Ovary (tissue), 9 donors: ENCODE data around the gene LRRC8C. TPM values are rescaled to one million over a fixed set of nuclear protein-coding genes. Genes with fewer than 3 reads are reported as not detected.
"Not testable (repeated sequence)": the region's sequence is repeated elsewhere in the genome, so short reads cannot be mapped to it uniquely, and the experiment has no call there.

Source experiments
- DNase-seq, 5 donors: peaks; one replicate each; pipeline ENCODE4 v3.0.0-alpha.2; 2019 to 2020
- H3K27ac ChIP-seq, 2 donors: fragments of 200-600 bp; one replicate each; pipeline versions ENCODE4 v1.5.1 to v1.8.0; 2019 to 2022
- H3K27me3 ChIP-seq: fragments of 200-600 bp; one replicate; pipeline ENCODE4 v1.8.0; 2022
- H3K36me3 ChIP-seq: fragments of 200-600 bp; sonication (generic); one replicate; pipeline ENCODE4 v1.5.1; 2019
- H3K4me1 ChIP-seq: one replicate; pipeline ENCODE4 v1.8.1; 2013; ENCODE audit warnings: mild to moderate bottlenecking, moderate library complexity; ENCODE audit not compliant: insufficient read depth
- H3K4me3 ChIP-seq: fragments of 200-600 bp; sonication (generic); one replicate; pipeline ENCODE4 v1.5.1; 2017
- H3K9me3 ChIP-seq, 2 donors: fragments of 200-600 bp in 1 of 2; sonication (generic) in 1 of 2; one replicate each; pipeline versions ENCODE4 v1.5.1 to v1.8.1; 2013 to 2019; ENCODE audit warnings: mild to moderate bottlenecking in 1 of 2, moderate library complexity in 1 of 2
- CTCF ChIP-seq, 3 donors: fragments of 450-650 bp in 2 of 3; fragments of 200-600 bp in 1 of 3; IDR thresholded peaks; one replicate each; pipeline versions ENCODE4 v1.5.1 to v1.8.0; 2016 to 2022; ENCODE audit warnings: antibody characterized with exemption in 3 of 3, mild to moderate bottlenecking in 1 of 3
- EP300 ChIP-seq: sonication (generic); formaldehyde crosslinking; IDR thresholded peaks from one replicate; pipeline ENCODE4 v1.6.1; 2017; ENCODE audit warnings: antibody characterized with exemption
- POLR2A ChIP-seq: fragments of 450-650 bp; IDR thresholded peaks from one replicate; pipeline ENCODE4 v1.6.1; 2017; ENCODE audit warnings: antibody characterized with exemption, mild to moderate bottlenecking, moderate library complexity
- WGBS, 3 donors: extraction: QIAGEN DNeasy Blood & Tissue Kit in 1 of 3; methylation state at CpG; one replicate each; pipeline versions ENCODE4 v1.1.5 to v1.1.7; 2013 to 2017; 5-methylcytosine and 5-hydroxymethylcytosine counted together
- intact Hi-C, 4 donors: fragments of 100-400 bp; cut with DNase I; formaldehyde crosslinking; loops; one replicate each; pipeline versions ENCODE4 v1.11.0 to v1.15.1; 2022 to 2023
- polyA plus RNA-seq, 2 donors: library from polyadenylated mRNA; stranded (reverse); fragments of 200-250 nt in 1 of 2; fragments of 350-450 nt in 1 of 2; fragmentation: Illumina TruSeq in 1 of 2; extraction: RNeasy Lipid Tissue Mini Kit (QIAGEN cat#74804) in 1 of 2; gene quantifications; one replicate each; pipeline ENCODE4 v1.2.3, GENCODE V29; 2013 to 2014
- total RNA-seq, 7 donors: library from RNA; depleted of rRNA in 2 of 7; stranded (reverse); fragments of >200 nt in 2 of 7; fragmentation: NEBNext Ultra II Directional in 3 of 7; extraction: Animal tissue kit (Norgen Biotek cat#: 25700) in 3 of 7; gene quantifications; one replicate each; pipeline versions ENCODE4 v1.1.0 to v1.2.4, GENCODE V29; 2016 to 2023
- donor health status: DM: no; HTN: no; CAD: no; lungs with moderate emphysema.
- donor health status: DM: no; HTN: no; CAD: no.
- donor health status: Bipolar disorder and iron deficiency.
- donor health status: DM: yes; HTN: yes; CAD: no.
- donor health status: DM: no; HTN: no; CAD: no.
- donor health status: DM: yes; HTN: yes; CAD: no.

Gene LRRC8C
- total and polyA plus RNA-seq, 9 donors = 5.6 to 11.1 (median 7.2) TPM

DNA sequence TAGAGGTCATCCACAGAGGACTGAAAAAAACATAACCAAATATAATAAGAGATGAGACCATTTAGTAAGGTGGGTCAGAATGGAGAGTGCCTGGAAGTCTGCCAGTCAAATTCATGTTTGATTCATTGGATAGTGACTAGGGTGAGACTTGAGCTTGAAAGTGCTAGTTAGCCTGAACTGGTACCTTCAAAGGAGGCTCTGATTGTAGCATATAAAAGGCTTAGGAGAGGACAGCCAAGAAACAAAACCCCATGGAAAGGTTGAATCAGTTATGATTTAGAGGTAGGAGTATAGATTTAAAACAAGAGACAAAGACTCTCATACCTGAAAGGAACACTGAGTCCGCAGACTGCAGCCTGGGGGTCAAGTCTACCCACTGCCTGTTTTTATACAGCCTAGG is 44.4 kb upstream of the LRRC8C start:
- H3K4me3 ChIP-seq = no peak overlapping the region

DNA sequence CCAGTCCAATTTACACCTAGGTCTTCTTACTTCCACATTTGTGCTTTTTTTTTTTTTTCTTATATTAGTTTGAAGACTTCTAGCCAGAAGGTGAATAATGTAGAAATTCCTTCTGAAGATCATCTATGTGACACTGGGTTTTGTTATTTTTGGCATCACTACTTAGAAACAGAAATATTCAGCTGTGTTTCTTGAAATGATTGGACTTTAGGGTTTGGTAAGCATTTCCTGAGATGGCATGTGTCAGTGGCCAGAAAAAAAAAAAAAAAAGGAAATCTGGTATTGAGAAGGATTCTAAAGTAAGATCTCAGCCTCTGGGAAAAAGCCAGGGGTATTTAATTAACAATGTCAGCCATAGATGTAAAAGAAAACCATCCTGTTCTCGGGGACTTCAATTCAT is 43.4 kb upstream of the LRRC8C start:
- WGBS, 3 donors = 77 to 88% (median 87%) methylated on average over 1 of the region's 1 CpG
- Histone ChIP-seq H3K27me3 (no peaks in the 10 kb centered on the region), H3K9me3 (no peaks in the 10 kb centered on the region), H3K4me1 (no peaks in the 10 kb centered on the region), H3K27ac (no peak overlapping the region), H3K36me3 (no peaks in the 10 kb centered on the region), H3K4me3 (no peak overlapping the region)
- TF ChIP-seq EP300 = no peak
- no peak for TF ChIP-seq CTCF (IDR thresholded peaks at IDR 0.05)
- no peak for TF ChIP-seq POLR2A
- intact Hi-C loops = no loop called here
- DNase-seq = no peak

More for the DNA sequence above, 44.4 kb upstream of the LRRC8C start:
- Histone ChIP-seq H3K27me3 (no peaks in the 10 kb centered on the region), H3K4me1 (no peaks in the 10 kb centered on the region), H3K36me3 (no peaks in the 10 kb centered on the region), H3K27ac (no peak overlapping the region), H3K9me3 (no peaks in the 10 kb centered on the region)
- no peak for TF ChIP-seq POLR2A
- TF ChIP-seq CTCF (IDR thresholded peaks at IDR 0.05) = no peak
- no peak for TF ChIP-seq EP300
- DNase-seq = no peak
- intact Hi-C loops = no loop called here
- WGBS, 3 donors = 93 to 94% (median 93%) methylated on average over 1 of the region's 1 CpG

DNA sequence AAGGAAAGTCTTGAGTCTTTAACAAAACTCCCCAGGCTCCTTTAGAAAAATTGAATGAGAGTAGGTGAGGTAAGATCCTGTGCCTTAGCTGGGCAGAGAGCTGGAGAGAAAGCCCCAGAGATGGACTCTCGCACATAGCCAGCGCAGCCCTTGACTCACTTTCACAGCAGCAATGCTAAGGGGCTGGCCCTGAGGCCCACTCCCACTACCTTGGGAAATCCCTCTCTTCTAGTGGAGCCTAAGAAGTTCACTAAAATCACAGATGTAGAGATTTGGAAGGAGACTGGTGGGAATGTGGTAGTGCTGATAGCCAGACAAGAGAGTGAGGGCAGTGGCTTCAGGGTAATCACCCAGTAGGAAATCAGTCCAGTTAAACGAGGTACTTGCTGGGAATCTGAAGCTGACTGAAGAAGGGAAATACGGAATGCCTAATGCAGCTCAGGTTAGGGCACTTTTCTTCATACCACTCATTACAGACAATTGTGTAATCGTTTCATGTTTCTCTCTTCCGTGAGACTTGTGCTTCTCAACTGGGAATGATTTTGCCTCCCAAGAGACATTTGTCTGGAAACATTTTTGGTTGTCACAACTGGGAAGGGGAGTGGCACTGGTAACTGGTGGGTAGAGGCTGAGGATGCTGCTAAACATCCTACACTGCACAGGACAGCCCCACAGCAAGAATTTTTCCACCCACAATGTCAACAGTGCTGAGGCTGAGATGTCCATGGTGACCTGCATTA is 42.4 kb upstream of the LRRC8C start:
- H3K4me3 ChIP-seq = no peak overlapping the region
- 88 to 89% (median 89%) methylated on average over 6 of the region's 6 CpGs for WGBS, 3 donors
- DNase-seq = no peak
- H3K4me1 ChIP-seq = no peaks in the 10 kb centered on the region
- intact Hi-C loops = loop anchor here in 2 of 4 donors (10.0 kb wide), 1 partner anchor 106 kb away; no protein-coding TSS in a partner anchor
- H3K27me3 ChIP-seq = no peaks in the 10 kb centered on the region
- no peak overlapping the region for H3K27ac ChIP-seq
- TF ChIP-seq CTCF (IDR thresholded peaks at IDR 0.05) (no peak), EP300 (no peak), POLR2A (no peak)
- no peaks in the 10 kb centered on the region for H3K36me3 ChIP-seq
- no peaks in the 10 kb centered on the region for H3K9me3 ChIP-seq

GRCh38 chr1:89592861-89593302 is 40.0 kb upstream of the LRRC8C start:
- H3K4me1 ChIP-seq, H3K27me3 ChIP-seq, H3K4me3 ChIP-seq, DNase-seq, H3K9me3 ChIP-seq, H3K27ac ChIP-seq, H3K36me3 ChIP-seq: not testable (repeated sequence)
- 95 to 96% (median 95%) methylated on average over 13 of the region's 13 CpGs for WGBS, 3 donors
- intact Hi-C loops = loop anchor here in 2 of 4 donors (10.0 kb wide), 1 partner anchor 108 kb away; no protein-coding TSS in a partner anchor

DNA sequence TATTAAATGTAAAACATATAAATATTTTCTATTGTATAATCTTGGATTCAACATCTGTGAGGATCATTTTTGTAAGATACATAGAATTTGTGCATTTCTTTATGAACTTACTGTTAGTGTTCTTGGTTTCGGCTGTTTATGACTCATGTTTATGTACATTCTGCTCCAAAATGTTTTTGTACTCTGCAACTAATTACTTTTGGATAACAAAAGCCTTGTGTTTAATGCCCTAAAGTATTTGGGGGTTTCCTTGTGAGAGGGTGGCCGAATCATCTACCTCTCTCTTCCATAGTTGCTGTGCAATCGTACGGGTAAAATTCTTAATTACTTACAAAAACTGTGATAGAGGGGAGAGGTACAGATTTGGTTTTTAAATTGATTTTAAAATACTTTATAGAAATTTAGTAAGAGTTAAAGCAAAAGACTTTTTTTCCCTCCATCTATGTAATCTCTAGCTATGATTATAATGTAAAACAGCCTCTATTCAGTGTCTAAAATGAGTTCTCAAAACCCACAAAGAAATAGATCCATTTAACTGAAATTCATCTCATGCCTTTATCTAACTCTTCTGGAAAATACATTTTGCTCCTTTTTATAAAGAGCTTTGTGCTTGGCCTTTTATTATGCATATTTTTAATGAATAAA is 38.7 kb upstream of the LRRC8C start:
- Histone ChIP-seq H3K27ac (no peak overlapping the region), H3K4me3 (no peak overlapping the region), H3K27me3 (no peaks in the 10 kb centered on the region), H3K36me3 (no peaks in the 10 kb centered on the region), H3K9me3 (no peaks in the 10 kb centered on the region), H3K4me1 (no peaks in the 10 kb centered on the region)
- intact Hi-C loops = loop anchor here in 2 of 4 donors (10.0 kb wide), 1 partner anchor 109 kb away; no protein-coding TSS in a partner anchor
- TF ChIP-seq CTCF (IDR thresholded peaks at IDR 0.05) (no peak), POLR2A (no peak), EP300 (no peak)
- DNase-seq = no peak
- 82 to 87% (median 83%) methylated on average over 4 of the region's 4 CpGs for WGBS, 3 donors
